Right kidney (tissue), 1 donor: Measurements from ENCODE around the gene SPON1.

Experiments
- DNase-seq: peaks from one replicate; pipeline ENCODE4 v3.0.0-alpha.2; 2016

The SPON1 gene

DNA sequence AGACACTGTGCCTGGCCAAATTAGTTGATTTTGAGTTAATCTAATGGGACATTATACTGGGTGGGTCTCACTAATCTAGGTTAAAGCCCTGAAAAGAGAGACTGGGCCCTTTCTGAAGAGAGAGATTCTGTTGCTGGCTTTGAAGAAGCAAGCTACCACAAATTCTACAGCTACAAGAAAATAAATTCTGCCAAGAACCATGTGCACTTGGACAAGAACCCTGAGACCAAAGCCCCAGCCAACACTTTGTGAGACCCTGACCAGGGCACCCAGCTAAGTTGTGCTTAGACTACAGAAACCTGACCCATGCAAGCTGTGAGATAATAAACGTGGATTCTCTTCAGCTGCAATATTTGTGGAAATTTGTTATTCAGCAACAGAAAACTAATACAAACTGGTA, 20.1 kb upstream of the SPON1 start:
- no peak for DNase-seq

GRCh38 chr11:13942971-13943381, 19.5 kb upstream of the SPON1 start:
- DNase-seq: no peak

GRCh38 chr11:13944016-13944415, 18.5 kb upstream of the SPON1 start:
- DNase-seq: no peak

DNA sequence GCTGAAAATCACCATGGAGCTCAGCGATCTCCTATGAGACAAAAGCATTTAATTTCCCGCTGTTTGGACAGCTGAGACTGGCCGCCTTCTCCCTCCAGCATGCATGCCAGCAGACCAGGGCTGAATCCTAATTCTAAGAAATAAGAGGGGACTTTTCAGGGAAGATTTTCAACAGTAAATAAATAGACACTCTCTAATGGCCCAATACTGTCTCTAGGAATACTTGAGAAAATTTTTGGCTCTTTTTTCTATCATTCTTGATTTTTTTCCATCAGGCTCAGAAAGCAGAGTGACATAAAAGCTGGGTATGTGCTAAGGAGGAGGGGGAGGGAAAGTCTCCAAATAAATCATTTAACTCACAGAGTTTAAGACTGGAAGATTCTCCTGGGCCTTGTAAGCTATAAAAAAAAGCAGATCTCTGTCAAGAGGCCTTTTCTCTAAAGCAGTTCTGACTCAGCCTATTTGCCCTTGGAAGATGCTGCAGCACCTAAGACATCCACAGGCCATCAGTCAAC, 17.6 kb upstream of the SPON1 start:
- no peak for DNase-seq

DNA sequence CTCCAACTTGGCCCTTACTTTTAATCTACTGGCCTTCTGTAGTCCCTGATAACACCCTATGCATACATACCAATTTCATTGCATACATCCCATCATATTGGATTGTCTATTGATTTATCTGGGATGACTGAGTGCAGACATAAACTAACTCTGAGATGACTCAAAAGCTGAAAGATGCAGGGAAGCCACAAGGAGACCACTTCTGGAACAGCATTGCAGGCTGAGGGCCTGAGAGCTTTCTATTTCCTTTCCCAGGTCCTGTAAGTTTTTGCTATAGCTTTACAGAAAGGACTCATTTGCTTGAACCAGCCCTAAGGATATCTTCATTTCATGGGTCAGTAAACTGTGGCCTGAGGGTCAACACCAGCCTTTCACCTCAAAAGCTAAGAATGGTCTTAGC, 15.1 kb upstream of the SPON1 start:
- DNase-seq: no peak

DNA sequence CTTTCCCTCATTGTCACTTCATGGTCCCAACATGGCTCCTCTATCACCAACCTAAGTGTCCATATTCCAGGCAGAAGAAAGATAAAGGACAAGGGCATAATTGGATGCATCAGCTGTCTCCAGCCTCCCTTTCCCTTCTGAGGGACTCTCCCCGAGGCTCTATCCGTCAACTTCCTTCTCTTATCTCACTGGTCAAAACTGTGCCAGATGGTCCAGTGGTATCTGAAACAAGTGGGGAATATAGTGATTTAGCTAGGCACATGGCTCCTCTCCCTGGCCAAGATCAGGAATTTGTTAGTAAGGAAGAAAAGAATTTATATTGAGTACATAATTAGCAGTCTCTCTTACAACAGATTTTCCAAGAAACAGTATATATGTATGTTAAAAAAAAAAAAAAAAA, 12.6 kb upstream of the SPON1 start:
- no peak for DNase-seq

GRCh38 chr11:13952221-13952620, 10.3 kb upstream of the SPON1 start:
- no peak for DNase-seq

- no peak for DNase-seq
Measured at GRCh38 chr11:13952668-13953067, 9.9 kb upstream of the SPON1 start.

DNA sequence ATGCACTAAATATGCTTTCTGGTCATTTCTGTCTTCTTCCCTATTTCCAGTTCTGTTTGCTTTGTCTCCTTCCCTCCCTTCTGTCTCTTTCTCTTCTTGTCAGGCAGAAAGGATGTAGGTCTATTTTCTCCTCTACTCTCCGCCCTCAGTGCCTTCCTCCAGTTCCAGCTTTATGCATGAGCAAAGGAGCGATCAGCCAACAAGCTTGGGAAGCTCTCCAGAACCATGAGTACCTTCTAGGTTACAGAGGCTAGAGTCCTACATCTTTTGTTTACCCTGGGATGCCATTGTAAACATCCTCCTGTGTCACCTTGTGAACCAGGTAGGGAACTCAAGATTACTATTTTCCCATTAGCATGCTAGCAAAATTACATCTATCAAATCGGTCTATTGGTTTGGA, 7.9 kb upstream of the SPON1 start:
- DNase-seq: no peak

DNA sequence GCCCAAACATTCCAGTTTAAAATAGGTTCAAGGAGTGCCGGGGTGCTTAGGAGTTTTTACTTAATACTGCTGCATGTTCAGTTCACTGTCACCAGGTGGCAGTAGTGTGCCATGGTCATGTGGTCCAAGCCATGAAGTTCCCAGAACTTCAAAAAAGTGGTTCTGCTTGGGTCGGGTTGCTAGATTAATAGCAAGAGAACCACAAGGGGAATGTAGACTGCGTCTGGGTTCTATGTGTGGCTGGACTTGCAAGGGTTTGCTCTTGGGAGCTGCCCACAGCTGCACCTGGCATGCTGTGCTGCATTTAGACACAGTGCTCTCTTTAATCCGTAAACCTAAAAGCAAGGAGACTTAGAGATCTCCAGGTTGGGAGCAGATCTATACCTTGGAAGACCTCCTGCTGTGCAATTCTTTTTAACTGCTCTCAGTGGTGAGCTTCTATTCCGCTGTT, 6.5 kb upstream of the SPON1 start:
- peak; percentile 52 for DNase-seq

GRCh38 chr11:13956988-13957387, 5.5 kb upstream of the SPON1 start:
- no peak for DNase-seq

DNA sequence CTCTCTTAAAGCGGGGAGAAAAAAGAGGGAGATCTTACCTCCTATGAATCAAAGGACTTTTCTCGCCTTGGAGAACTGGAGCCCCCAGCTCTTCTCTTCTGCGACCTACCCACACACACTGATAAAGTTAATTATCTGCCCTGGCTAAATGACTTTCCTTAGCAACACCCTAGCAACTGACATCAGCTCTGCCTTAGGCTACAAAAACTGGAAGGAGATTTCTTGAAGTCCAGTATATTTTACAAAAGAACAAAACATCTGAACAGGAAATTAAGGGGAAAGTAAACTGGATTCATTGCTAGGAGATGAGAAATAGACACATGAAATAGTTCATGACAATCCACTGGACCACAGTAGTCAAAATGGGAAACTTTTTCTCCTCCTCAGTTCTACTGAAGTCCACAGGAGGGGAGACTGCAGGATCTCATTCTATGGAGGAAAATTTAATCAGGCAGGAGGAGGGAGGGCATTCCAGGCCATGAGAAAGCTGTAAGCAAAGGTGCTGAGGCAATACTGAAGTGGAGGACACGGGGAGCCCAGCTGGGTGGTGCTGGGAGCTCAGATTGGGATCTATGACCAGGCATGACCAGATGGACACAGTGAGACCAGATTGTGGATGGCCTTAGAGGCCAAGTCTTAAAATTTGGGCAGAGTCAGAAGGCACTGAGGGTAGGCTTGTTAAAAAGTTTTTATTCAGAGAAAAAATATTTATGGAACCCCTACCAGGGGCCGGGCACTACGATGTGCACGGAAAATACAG, 3.7 kb upstream of the SPON1 start:
- no peak for DNase-seq

GRCh38 chr11:13962198-13962561, 343 bp upstream of the SPON1 start:
- DNase-seq: no peak

- DNase-seq: peak; percentile 88
Measured at GRCh38 chr11:13963169-13963948, 836 bp downstream of the SPON1 start.

DNA sequence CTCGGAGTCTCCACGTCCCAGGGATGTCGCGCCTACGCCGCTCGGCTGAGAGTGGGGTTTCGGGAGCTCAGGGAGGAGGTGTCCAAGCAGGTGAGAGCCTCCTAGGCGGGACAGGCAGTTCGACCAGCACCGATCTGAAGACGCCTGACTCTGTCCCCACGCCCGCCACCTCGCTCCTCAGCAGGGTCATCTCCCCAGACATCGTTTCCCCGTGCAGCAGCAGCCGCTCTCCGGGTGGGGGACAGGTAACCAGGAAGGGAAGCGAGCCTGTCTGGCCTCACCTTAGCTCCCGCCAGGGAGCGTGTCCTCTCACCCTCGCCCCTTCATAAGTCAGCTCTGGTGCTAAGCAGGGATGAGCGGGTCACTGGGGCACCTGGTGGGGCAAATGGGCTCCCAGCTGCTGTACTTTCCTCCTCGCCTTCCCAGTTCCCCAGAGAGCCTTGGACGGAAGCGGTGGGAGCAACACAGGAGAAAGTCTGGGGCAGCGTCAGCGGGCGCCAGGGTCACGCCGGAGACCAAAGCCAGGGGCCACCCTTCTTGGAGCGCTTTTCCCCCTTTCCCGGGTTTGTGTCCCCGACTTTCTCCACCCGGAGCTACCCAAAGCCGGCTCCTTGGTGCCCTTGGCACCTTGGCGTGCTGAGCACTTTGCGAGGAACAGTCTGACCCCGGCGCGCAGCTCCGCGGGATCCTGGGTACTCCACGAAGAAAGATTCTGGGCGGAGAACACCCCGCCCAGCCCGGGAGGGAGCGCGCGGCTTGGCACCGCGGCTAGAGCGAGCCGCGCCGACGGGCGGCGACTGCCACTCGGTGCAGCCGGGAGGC, 1.6 kb downstream of the SPON1 start:
- peak; percentile 68 for DNase-seq

- DNase-seq: no peak
Measured at GRCh38 chr11:13964771-13965074, 2.2 kb downstream of the SPON1 start.

DNA sequence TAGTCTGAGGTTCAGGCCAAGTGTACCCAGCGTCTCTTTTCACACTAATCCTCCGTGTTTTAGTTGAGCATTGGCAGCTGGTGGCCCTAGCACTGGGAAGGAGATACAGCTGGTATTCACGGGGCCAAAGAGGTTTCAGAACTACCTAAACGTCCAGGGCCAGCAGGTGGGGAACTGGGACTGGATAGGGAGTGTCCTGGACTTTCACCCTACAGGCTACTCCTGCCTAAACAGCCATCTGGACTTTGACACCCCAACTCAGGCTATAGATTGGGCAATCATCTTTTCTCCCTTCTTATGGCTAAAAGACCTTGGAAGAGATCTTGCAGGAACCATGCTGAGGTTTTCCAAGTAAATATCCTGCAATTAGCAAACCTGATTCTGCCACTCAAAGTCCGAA, 2.8 kb downstream of the SPON1 start:
- no peak for DNase-seq

GRCh38 chr11:13966013-13966412, 3.5 kb downstream of the SPON1 start:
- DNase-seq: no peak

GRCh38 chr11:13966486-13966885, 4.0 kb downstream of the SPON1 start:
- no peak for DNase-seq

GRCh38 chr11:13970986-13971385, 8.5 kb downstream of the SPON1 start:
- no peak for DNase-seq

DNA sequence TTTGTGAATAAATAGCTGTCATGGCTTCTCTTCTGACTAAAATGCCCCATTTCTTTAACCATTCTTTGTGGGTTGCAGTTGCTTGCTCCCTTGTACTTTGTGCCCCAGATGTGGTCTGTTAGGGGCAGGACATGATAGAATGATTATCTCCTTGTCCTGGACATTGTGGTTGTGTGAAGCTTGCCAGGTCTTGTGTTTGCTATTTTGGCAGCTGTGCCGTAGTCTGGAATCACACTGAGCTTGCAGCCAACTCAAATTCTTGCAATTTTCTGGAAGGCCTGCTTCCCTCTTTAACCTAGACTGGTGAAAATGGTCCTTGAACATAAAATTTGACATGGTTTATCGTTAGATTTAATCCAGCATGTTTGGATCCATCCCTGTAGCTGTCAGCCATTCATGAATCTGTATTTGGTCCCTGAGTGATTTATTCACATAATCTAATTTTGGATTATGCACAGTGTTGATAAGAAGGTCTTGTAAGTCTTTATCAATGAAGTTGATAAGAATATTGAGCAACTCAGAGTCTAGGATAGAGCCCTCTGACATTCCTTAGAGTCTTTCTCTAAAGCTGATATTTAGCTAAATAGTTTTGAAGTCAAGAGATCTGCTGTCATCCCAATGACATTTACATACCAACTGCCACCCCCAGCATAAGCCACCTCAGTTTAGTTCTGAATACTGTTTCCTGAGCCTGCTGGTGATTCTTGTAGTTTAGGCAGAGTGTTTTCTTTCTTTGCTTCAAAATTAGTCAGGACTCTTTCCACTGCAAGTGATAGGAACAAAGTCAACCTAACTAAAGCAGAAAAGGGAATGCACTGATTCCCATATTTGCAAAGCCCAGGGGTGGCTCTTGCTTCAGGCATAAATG, 9.8 kb downstream of the SPON1 start:
- no peak for DNase-seq

DNA sequence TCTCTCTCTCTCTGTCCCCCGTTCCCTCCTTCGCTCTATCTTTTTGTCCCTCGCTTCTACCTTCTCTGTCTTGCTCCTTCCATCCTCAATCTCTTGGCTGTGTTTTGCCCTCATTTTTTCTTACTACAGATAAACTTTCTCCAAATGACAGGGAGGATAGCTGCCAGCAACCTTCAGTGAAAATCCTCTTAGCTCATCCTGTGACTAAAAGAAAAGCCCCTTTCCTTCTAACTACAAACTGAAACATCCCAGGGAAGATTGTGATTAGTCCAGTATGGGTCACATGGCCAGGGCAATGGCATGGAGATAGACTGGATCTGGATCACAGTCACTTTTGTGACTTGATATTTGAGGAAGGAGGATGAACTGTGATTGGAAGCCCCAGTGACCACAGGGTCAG, 10.4 kb downstream of the SPON1 start:
- no peak for DNase-seq
